ENCODE results near the gene CDC42.
"Not testable (repeated sequence)": the region's sequence is repeated elsewhere in the genome, so short reads cannot be mapped to it uniquely, and the experiment has no call there.

CDC42 gene

GRCh38 chr1:22052115-22053016 is at the start of gene CDC42:
Gene CDC42, plus strand, starts transcription at chr1:22052709. Its CDS starts 25,770 bp downstream, at chr1:22078479.
- peak; percentile 98 for DNase-seq (ENCODE audit: low spot score)

DNA sequence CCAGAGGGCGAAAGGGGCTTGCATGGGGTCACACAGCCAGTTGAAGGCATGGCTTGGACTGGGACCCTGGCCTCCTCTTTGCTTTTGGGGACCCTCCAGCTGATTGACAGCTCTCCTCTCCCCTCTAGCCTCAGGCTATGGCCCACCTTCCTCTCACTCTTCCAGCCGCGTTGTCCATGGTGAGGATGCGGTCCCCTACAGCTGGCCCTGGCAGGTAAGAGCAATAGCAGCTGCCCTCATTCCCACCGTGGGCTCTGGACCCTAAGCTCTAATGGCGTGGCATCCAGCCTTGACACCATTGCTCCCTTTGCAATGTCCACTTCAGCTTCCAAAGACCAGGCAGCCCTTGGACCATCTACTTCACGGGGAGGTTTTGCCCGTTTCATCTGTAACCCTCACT is 49.6 kb upstream of the CDC42 start:
- DNase-seq (ENCODE audit: low spot score) = not testable (repeated sequence)

GRCh38 chr1:22003959-22004358 is 48.5 kb upstream of the CDC42 start:
- DNase-seq (ENCODE audit: low spot score) = not testable (repeated sequence)

DNA sequence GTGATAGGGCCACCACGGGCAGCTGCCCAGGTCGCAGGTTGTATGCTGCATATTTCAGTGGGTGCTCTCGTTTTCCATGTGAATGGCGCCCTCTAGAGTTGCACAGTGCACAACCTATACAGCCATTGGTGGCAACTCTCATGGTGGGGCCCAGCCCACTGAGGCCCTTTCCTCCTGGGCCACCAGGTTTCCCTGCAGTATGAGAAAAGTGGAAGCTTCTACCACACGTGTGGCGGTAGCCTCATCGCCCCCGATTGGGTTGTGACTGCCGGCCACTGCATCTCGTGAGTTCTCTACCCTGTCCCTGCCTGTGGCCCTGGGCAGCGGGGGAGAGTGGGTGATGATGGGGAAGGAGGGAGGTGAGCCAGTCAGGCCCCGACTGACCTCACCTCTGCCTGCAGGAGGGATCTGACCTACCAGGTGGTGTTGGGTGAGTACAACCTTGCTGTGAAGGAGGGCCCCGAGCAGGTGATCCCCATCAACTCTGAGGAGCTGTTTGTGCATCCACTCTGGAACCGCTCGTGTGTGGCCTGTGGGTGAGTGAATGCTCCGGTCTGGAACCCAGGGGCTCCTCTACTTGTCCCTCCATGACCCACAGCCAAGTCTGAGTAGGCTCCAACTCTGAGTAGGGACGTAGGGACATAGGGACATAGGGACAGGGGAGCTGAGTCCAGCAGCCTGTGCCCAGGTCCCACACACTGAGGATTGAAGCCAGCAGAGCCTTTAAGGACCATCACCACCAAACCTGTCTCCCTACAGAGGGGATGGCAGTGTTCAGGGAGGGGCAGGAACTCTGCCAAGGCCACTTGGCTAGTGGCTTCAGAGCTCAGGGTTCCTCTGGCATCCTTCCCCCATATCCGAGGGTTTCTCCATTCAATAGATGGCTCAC is 47.0 kb upstream of the CDC42 start:
- DNase-seq (ENCODE audit: low spot score) = not testable (repeated sequence)

DNA sequence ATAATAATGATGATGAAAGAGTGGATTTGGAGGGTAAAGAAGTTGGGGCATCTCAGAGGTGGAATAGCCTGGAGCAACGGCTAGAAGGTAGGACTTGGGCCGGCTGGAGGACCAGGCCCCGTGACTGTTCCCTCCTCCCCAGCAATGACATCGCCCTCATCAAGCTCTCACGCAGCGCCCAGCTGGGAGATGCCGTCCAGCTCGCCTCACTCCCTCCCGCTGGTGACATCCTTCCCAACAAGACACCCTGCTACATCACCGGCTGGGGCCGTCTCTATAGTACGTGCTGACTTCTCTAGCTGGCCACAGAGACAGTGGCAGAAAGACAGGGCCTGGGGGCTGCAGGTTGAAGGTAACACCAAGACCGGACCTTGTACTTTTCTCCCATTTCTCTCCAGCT is 45.8 kb upstream of the CDC42 start:
- not testable (repeated sequence) for DNase-seq (ENCODE audit: low spot score)

DNA sequence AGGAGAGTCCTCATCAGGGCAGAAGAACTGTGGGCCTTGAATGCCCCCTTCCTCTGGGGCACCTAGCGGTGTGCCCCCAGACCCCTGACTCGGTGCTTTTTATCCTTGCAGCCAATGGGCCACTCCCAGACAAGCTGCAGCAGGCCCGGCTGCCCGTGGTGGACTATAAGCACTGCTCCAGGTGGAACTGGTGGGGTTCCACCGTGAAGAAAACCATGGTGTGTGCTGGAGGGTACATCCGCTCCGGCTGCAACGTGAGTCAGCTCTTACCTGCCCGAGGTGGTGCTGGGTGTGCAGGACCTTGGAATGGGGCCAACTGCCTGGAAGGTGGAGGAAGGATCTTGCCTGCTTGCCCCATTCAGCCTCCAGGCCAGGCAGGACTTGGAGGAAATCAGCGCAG is 45.2 kb upstream of the CDC42 start:
- DNase-seq (ENCODE audit: low spot score) = not testable (repeated sequence)

DNA sequence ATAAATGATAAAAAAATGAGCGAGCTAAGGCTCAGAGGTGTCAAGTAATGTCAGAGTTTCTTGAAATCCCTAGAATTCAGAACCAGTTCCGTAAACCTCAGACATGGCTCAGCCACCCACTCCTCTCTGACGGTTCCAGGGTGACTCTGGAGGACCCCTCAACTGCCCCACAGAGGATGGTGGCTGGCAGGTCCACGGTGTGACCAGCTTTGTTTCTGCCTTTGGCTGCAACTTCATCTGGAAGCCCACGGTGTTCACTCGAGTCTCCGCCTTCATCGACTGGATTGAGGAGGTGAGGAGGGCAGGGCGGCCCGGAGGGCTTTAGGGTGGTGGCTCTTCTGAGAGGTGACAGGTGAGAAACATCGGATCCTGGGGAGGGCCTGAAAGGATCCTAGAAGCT is 42.9 kb upstream of the CDC42 start:
- not testable (repeated sequence) for DNase-seq (ENCODE audit: low spot score)

- not testable (repeated sequence) for DNase-seq (ENCODE audit: low spot score)
Measured at GRCh38 chr1:22012752-22013151, 39.8 kb upstream of the CDC42 start.

DNA sequence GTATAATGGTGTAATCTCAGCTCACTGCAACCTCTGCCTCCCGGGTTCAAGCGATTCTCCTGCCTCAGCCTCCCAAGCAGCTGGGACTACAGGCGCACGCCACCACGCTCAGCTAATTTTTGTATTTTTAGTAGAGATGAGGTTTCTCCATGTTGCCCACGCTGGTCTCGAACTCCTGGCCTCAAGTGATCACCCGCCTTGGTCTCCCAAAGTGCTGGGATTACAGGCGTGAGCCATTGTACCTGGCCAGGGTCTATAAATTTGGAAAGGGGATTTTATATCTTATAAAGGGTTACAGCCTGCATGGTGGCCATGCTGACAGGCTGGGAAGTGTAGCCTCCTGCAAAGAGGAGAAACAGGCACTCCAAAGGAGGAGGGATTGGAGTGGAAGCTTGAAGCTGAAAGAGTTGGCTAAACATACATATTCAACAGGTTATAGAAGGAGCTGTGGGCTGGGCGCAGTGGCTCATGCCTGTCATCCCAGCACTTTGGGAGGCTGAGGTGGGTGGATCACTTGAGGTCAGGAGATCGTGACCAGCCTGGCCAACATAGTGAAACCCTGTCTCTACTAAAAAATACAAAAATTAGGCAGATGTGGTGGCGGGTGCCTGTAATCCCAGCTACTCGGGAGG is 37.8 kb upstream of the CDC42 start:
- DNase-seq (ENCODE audit: low spot score) = not testable (repeated sequence)

GRCh38 chr1:22018583-22019559 is 33.6 kb upstream of the CDC42 start:
- DNase-seq (ENCODE audit: low spot score) = peak; percentile 23

DNA sequence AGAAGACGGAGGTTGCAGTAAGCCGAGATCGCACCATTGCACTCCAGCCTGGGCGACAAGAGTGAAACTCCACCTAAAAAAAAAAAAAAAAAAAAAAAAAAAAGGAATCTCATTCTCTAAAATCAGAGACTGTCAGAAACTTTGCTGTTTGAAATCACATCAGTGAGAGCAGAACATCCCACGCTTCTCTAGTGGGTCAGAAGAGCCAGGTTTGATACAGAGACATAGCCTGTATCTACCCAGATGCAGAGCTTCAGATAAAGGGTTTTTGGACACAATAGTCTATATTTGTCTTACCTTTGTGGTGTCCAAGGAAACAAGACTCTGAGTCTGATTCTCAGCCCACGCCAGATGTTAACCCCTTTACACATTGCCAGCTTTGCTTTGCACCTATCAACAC is 31.4 kb upstream of the CDC42 start:
- DNase-seq (ENCODE audit: low spot score) = no peak

GRCh38 chr1:22024485-22025367 is 27.8 kb upstream of the CDC42 start:
- DNase-seq (ENCODE audit: low spot score) = peak; percentile 69

GRCh38 chr1:22025368-22026155 is 26.9 kb upstream of the CDC42 start:
- peak; percentile 81 for DNase-seq (ENCODE audit: low spot score)

- no peak for DNase-seq (ENCODE audit: low spot score)
Measured at GRCh38 chr1:22026924-22027289, 25.6 kb upstream of the CDC42 start.

DNA sequence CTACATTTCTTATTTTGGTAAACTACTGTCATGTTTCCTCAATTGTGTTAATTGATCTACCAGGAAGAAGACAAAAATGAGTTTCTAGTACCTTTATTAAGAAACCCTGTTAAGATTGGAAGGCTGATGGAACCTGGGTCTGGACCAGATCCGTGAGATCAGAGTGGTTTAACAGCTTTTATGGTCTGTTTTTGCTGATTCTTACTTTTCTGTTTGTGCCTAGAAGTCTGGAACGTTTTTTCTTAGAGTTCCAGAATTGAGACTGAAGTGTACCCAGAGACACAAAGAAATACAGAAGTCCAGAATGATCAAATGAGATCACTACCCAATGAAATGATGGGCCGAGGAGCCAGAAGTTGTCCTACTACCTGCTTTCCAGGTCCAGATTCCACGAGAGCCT is 22.5 kb upstream of the CDC42 start:
- DNase-seq (ENCODE audit: low spot score) = no peak

GRCh38 chr1:22030473-22030872 is 22.0 kb upstream of the CDC42 start:
- DNase-seq (ENCODE audit: low spot score) = no peak

DNA sequence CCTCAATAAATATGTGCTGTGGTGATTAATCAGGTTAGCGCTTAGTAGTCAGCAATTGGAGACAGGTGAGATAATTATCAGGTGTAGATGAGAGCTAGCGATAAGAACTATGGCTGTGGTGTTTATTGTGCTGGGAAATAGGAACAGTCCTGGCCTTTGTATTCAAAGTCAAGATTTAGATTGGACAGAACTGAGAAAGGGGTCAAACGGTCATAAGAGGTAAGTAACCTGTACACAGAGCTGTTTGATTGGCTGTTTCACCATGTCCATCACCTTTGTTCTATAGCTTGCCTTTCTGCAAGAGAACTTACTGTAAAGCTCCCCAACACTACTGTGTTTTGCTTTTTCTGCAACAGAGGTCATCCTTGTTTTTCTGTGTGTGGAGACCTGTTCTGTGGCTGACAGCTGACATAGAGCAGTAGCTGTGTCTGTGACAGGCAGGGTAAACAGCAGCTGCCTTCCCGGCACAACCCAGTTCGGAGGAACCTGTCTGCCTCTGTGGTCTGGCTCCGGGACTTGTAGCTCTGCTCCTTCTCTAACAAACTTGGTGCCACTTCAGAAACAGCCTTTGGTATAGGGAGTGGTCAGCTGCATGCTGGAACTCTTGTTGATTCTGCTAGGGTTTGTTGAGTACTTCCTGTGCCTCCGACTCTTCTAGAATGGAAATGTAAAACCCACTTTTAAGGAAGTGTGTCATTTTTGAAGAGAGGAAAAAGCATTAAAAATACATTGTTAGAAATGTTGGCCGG is 21.1 kb upstream of the CDC42 start:
- DNase-seq (ENCODE audit: low spot score) = no peak

DNA sequence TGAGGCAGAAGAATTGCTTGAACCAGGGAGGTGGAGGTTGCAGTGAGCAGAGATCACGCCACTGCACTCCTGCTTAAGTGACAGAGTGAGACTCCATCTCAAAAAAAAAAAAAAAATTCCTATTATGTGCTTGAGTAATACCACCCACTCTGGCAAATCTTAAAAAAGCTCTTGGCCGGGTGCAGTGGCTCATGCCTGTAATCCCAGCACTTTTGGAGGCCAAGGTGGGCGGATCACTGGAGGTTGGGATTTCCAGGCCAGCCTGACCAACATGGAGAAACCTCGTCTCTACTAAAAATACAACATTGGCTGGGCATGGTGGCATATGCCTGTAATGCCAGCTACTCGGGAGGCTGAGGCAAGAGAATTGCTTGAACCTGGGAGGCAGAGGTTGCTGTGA is 17.7 kb upstream of the CDC42 start:
- DNase-seq (ENCODE audit: low spot score) = not testable (repeated sequence)

GRCh38 chr1:22037520-22037919 is 15.0 kb upstream of the CDC42 start:
- no peak for DNase-seq (ENCODE audit: low spot score)
